Measurements from ENCODE around the gene AKT3. TPM values are rescaled to one million over a fixed set of nuclear protein-coding genes. Genes with fewer than 3 reads are reported as not detected.

Gene AKT3
- total RNA-seq, 2 experiments from 2014 or later: 31.7 to 34.6 TPM

DNA sequence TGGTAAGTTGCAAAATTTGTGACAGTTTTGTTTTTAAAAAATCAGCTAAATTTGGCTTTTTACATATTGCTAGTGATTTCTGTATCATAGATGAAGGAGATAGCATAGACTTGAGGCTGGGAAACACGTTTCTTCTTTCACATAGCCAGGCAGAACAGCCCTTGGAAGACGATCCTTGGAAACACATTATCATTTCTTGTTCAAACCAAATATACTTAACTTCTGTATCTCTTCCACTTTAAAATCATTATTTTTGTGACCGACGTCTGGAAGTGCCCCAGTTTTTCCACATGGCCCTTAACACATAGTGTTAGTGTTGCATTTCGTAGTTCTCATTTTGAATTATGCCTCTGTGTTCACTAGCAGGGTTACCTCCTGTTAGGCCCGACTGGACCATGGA, 400.7 kb downstream of the AKT3 start:
- no peaks in the 10 kb centered on the region for H3K9me3 Mint-ChIP-seq
- DNase-seq (no peak), ATAC-seq (no peak)
- ChIA-PET CTCF (no interaction called here), POLR2A (no interaction called here)
- no peak overlapping the region for H3K27ac Mint-ChIP-seq
- TF ChIP-seq, protein P1, sequence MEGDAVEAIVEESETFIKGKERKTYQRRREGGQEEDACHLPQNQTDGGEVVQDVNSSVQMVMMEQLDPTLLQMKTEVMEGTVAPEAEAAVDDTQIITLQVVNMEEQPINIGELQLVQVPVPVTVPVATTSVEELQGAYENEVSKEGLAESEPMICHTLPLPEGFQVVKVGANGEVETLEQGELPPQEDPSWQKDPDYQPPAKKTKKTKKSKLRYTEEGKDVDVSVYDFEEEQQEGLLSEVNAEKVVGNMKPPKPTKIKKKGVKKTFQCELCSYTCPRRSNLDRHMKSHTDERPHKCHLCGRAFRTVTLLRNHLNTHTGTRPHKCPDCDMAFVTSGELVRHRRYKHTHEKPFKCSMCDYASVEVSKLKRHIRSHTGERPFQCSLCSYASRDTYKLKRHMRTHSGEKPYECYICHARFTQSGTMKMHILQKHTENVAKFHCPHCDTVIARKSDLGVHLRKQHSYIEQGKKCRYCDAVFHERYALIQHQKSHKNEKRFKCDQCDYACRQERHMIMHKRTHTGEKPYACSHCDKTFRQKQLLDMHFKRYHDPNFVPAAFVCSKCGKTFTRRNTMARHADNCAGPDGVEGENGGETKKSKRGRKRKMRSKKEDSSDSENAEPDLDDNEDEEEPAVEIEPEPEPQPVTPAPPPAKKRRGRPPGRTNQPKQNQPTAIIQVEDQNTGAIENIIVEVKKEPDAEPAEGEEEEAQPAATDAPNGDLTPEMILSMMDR (IDR thresholded peaks at IDR 0.05): no peak
- peaks cover 2% of the 10 kb centered on the region for H3K4me1 Mint-ChIP-seq (ENCODE audit: low read depth)
- no peaks in the 10 kb centered on the region for H3K27me3 Mint-ChIP-seq
- intact Hi-C loops (cut with micrococcal nuclease): no loop called here
- H3K36me3 Mint-ChIP-seq (ENCODE audit: low read depth): no peaks in the 10 kb centered on the region
- no peak overlapping the region for H3K4me3 Mint-ChIP-seq

DNA sequence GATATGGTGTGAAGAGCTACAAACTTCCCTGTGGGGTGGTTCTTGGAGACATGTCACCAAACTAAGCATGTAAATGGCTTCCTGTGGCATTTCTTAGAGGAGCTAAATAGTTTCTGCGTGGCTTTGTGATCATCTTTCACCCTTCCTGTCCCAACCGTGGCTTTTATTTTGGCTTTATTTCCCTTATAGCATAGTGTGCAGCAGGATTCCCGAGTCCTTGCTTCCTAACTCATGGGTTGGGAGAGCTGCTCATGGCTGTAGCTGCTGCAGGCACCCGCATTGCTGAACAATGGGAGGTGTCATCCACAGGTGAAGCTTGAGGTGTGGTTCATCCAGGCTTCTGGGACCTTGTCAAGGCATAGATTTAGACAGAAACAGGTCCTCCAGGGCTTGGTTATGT, 402.2 kb downstream of the AKT3 start:
- ATAC-seq: no peak
- TF ChIP-seq, protein P1 (IDR thresholded peaks at IDR 0.05): no peak
- Mint-ChIP-seq H3K27ac (no peak overlapping the region), H3K9me3 (no peaks in the 10 kb centered on the region), H3K27me3 (no peaks in the 10 kb centered on the region), H3K36me3 (ENCODE audit: low read depth) (no peaks in the 10 kb centered on the region), H3K4me3 (no peak overlapping the region), H3K4me1 (ENCODE audit: low read depth) (peaks cover 2% of the 10 kb centered on the region)
- ChIA-PET POLR2A (no interaction called here), CTCF (no interaction called here)
- intact Hi-C loops (cut with micrococcal nuclease): no loop called here
- DNase-seq: no peak

DNA sequence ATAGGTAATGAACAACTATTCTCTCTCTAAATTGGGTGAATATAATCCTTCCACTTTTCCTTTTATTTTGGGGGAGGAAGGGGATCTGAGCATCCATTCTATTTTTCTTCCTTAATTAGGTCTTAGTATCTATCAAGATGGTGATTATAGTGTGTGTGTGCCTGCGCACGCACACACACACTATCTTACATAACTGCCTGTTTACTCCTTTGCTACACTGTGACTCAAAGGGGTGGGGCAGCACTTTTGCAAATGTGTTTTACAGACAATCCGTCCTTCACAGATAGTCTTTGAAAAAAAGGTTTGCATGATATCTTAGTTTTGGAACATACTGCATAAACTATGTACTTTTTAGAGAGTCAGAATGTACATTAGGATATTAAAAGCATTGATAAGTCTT, 402.7 kb downstream of the AKT3 start:
- ATAC-seq: no peak
- TF ChIP-seq, protein P1 (IDR thresholded peaks at IDR 0.05): no peak
- H3K4me3 Mint-ChIP-seq: no peak overlapping the region
- DNase-seq: no peak
- no peaks in the 10 kb centered on the region for H3K36me3 Mint-ChIP-seq (ENCODE audit: low read depth)
- no peak overlapping the region for H3K27ac Mint-ChIP-seq
- no peaks in the 10 kb centered on the region for H3K9me3 Mint-ChIP-seq
- intact Hi-C loops (cut with micrococcal nuclease): no loop called here
- ChIA-PET CTCF (no interaction called here), POLR2A (no interaction called here)
- H3K27me3 Mint-ChIP-seq: no peaks in the 10 kb centered on the region
- H3K4me1 Mint-ChIP-seq (ENCODE audit: low read depth): peaks cover 2% of the 10 kb centered on the region

DNA sequence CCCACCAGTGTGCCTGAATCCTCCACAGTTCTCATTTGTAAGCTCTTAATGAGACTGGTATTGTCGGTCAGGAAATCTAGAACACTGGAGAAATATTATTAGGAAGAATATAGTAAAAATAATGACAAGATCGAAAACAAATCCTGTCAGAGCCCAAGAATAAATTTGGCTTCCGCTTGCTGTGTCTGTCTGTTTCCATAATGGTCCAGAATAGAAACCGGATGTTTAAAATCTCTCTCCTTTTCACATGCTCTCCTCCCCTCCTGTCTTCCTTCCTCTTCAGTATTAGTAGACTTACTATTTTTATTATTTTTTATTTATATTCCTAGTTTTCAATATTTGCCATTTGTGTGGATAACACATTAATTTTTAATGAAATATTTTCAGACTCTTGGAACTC, 406.5 kb downstream of the AKT3 start:
- H3K36me3 Mint-ChIP-seq (ENCODE audit: low read depth): no peaks in the 10 kb centered on the region
- H3K9me3 Mint-ChIP-seq: no peaks in the 10 kb centered on the region
- H3K4me3 Mint-ChIP-seq: no peak overlapping the region
- no peaks in the 10 kb centered on the region for H3K27me3 Mint-ChIP-seq
- intact Hi-C loops (cut with micrococcal nuclease): no loop called here
- TF ChIP-seq, protein P1 (IDR thresholded peaks at IDR 0.05): no peak
- ATAC-seq (no peak), DNase-seq (no peak)
- ChIA-PET POLR2A (no interaction called here), CTCF (no interaction called here)
- no peak overlapping the region for H3K27ac Mint-ChIP-seq
- H3K4me1 Mint-ChIP-seq (ENCODE audit: low read depth): peaks cover 2% of the 10 kb centered on the region

DNA sequence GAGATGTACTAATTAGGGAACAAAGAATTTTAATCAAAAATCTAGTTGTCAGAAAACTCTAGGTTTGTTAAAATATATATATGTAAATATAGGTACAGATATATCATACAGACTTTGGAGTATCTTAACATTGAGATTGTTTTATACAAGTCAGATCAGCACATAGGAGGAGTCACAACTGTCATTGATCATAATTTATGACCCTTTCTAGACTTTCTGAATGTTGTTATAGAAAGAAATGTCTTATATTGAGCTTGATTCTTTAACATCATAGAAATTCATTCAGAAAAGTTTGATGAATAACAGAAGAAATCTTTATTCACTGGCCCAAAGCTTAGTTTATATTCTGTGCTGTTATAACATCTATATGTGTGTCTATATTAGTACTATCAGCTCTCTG, 408.4 kb downstream of the AKT3 start:
- POLR2A ChIA-PET: no interaction called here
- intact Hi-C loops (cut with micrococcal nuclease): no loop called here
- no peak overlapping the region for H3K27ac Mint-ChIP-seq

More for the DNA sequence above, 408.4 kb downstream of the AKT3 start:
- no peak for DNase-seq
- ATAC-seq: no peak
- CTCF ChIA-PET: no interaction called here
- Mint-ChIP-seq H3K9me3 (no peaks in the 10 kb centered on the region), H3K4me3 (no peak overlapping the region), H3K4me1 (ENCODE audit: low read depth) (no peaks in the 10 kb centered on the region), H3K36me3 (ENCODE audit: low read depth) (no peaks in the 10 kb centered on the region), H3K27me3 (no peaks in the 10 kb centered on the region)
- TF ChIP-seq, protein P1 (IDR thresholded peaks at IDR 0.05): no peak
